ENCODE results near the gene FOXD4. TPM values are rescaled to one million over a fixed set of nuclear protein-coding genes. Genes with fewer than 3 reads are reported as not detected.
"Not testable (repeated sequence)": the region's sequence is repeated elsewhere in the genome, so short reads cannot be mapped to it uniquely, and the experiment has no call there.

Gene FOXD4
- total RNA-seq, 4 donors from 2014 or later = 0.13 to 0.89 (median 0.56) TPM

- Histone ChIP-seq H3K4me1 (peaks cover 0 to 16% (median 10%) of the 10 kb centered on the region in 3 donors), H3K27me3 (peaks cover 72% of the 10 kb centered on the region)
- H3K36me3 ChIP-seq, ATAC-seq, H3K27ac ChIP-seq, H3K9me3 ChIP-seq, H3K4me3 ChIP-seq: not testable (repeated sequence)
- 23% methylated on average over 3 of the region's 8 CpGs; no CpG with 5 or more reads in 1 of the 2 donors for WGBS, 2 donors (ENCODE audit: low coverage in 1 of 2)
These were observed 8.7 kb downstream of the FOXD4 start for GRCh38 chr9:109540-109939.

GRCh38 chr9:108742-109495 is 9.3 kb downstream of the FOXD4 start:
- ATAC-seq, H3K9me3 ChIP-seq, H3K27ac ChIP-seq, H3K4me3 ChIP-seq, H3K4me1 ChIP-seq, H3K36me3 ChIP-seq: not testable (repeated sequence)
- 9 to 19% methylated on average over 10 to 14 of the region's 22 CpGs for WGBS, 2 donors (ENCODE audit: low coverage in 1 of 2)
- H3K27me3 ChIP-seq = peaks cover 66% of the 10 kb centered on the region

- 90 to 94% methylated on average over 3 to 6 of the region's 8 CpGs for WGBS, 2 donors (ENCODE audit: low coverage in 1 of 2)
- not testable (repeated sequence) for ATAC-seq
These were observed 12.2 kb downstream of the FOXD4 start for GRCh38 chr9:105991-106390.

GRCh38 chr9:100430-100829 is 17.8 kb downstream of the FOXD4 start:
- not testable (repeated sequence) for H3K4me3 ChIP-seq, H3K27me3 ChIP-seq, ATAC-seq, H3K9me3 ChIP-seq, H3K36me3 ChIP-seq, H3K4me1 ChIP-seq, H3K27ac ChIP-seq
- WGBS, 2 donors (ENCODE audit: low coverage in 1 of 2) = 96% methylated on average over 9 of the region's 9 CpGs; no CpG with 5 or more reads in 1 of the 2 donors

More at GRCh38 chr9:105991-106390, 12.2 kb downstream of the FOXD4 start:
- not testable (repeated sequence) for H3K9me3 ChIP-seq, H3K27ac ChIP-seq, H3K36me3 ChIP-seq, H3K4me3 ChIP-seq, H3K4me1 ChIP-seq
- H3K27me3 ChIP-seq = peaks cover 48% of the 10 kb centered on the region

GRCh38 chr9:99867-100266 is 18.4 kb downstream of the FOXD4 start:
- not testable (repeated sequence) for H3K4me3 ChIP-seq, H3K36me3 ChIP-seq, H3K27ac ChIP-seq, H3K4me1 ChIP-seq, H3K9me3 ChIP-seq, ATAC-seq, H3K27me3 ChIP-seq
- 83 to 84% methylated on average over 3 to 4 of the region's 6 CpGs for WGBS, 2 donors (ENCODE audit: low coverage in 1 of 2)

- not testable (repeated sequence) for H3K36me3 ChIP-seq, H3K9me3 ChIP-seq, H3K27ac ChIP-seq, H3K27me3 ChIP-seq, H3K4me3 ChIP-seq, ATAC-seq, H3K4me1 ChIP-seq
- 33 to 80% methylated on average over 1 of the region's 3 CpGs for WGBS, 2 donors (ENCODE audit: low coverage in 1 of 2)
These were observed 19.4 kb downstream of the FOXD4 start for GRCh38 chr9:98775-99174.

GRCh38 chr9:94992-95391 is 23.2 kb downstream of the FOXD4 start:
- H3K4me3 ChIP-seq, H3K27ac ChIP-seq, H3K9me3 ChIP-seq, H3K36me3 ChIP-seq, H3K4me1 ChIP-seq, H3K27me3 ChIP-seq, ATAC-seq: not testable (repeated sequence)
- WGBS, 2 donors (ENCODE audit: low coverage in 1 of 2) = 60% methylated on average over 1 to 3 of the region's 4 CpGs

GRCh38 chr9:94323-94722 is 23.9 kb downstream of the FOXD4 start:
- ATAC-seq, H3K4me3 ChIP-seq, H3K27ac ChIP-seq, H3K4me1 ChIP-seq, H3K9me3 ChIP-seq, H3K36me3 ChIP-seq, H3K27me3 ChIP-seq: not testable (repeated sequence)
- 53 to 64% methylated on average over 2 to 3 of the region's 5 CpGs for WGBS, 2 donors (ENCODE audit: low coverage in 1 of 2)

- not testable (repeated sequence) for H3K4me1 ChIP-seq, ATAC-seq, H3K36me3 ChIP-seq, H3K27ac ChIP-seq, H3K9me3 ChIP-seq, H3K27me3 ChIP-seq, H3K4me3 ChIP-seq
- WGBS, 2 donors (ENCODE audit: low coverage in 1 of 2) = 85 to 93% methylated on average over 2 to 4 of the region's 5 CpGs
These were observed 24.3 kb downstream of the FOXD4 start for GRCh38 chr9:93909-94308.

- not testable (repeated sequence) for H3K27me3 ChIP-seq, H3K4me1 ChIP-seq, H3K4me3 ChIP-seq, H3K9me3 ChIP-seq, ATAC-seq, H3K27ac ChIP-seq, H3K36me3 ChIP-seq
- 56 to 57% methylated on average over 1 of the region's 1 CpG for whole genome bisulfite sequencing, 2 donors (ENCODE audit: low coverage in 1 of 2)
These were observed 27.4 kb downstream of the FOXD4 start for GRCh38 chr9:90851-91250.

- not testable (repeated sequence) for H3K9me3 ChIP-seq, H3K27ac ChIP-seq, H3K27me3 ChIP-seq, H3K4me3 ChIP-seq, H3K36me3 ChIP-seq, H3K4me1 ChIP-seq
- 0% methylated on average over 3 of the region's 11 CpGs; no CpG with 5 or more reads in 1 of the 2 donors for WGBS, 2 donors (ENCODE audit: low coverage in 1 of 2)
- ATAC-seq = peak; percentile 76
These were observed 29.7 kb downstream of the FOXD4 start for GRCh38 chr9:88396-89037.

- not testable (repeated sequence) for H3K36me3 ChIP-seq, ATAC-seq, H3K4me1 ChIP-seq, H3K4me3 ChIP-seq, H3K27me3 ChIP-seq, H3K27ac ChIP-seq, H3K9me3 ChIP-seq
- WGBS, 2 donors (ENCODE audit: low coverage in 1 of 2) = 16 to 20% methylated on average over 4 to 5 of the region's 6 CpGs
These were observed 30.4 kb downstream of the FOXD4 start for GRCh38 chr9:87860-88259.

GRCh38 chr9:87105-87504 is 31.1 kb downstream of the FOXD4 start:
- not testable (repeated sequence) for H3K27me3 ChIP-seq, H3K36me3 ChIP-seq, H3K4me3 ChIP-seq, H3K27ac ChIP-seq, H3K4me1 ChIP-seq, H3K9me3 ChIP-seq
- ATAC-seq = peak; percentile 32
- WGBS, 2 donors (ENCODE audit: low coverage in 1 of 2) = no CpG with 5 or more reads among the region's 4 CpGs

GRCh38 chr9:86697-87096 is 31.5 kb downstream of the FOXD4 start:
- ATAC-seq = not testable (repeated sequence)

More at GRCh38 chr9:86697-87096, 31.5 kb downstream of the FOXD4 start:
- not testable (repeated sequence) for H3K9me3 ChIP-seq, H3K36me3 ChIP-seq, H3K4me3 ChIP-seq, H3K27ac ChIP-seq, H3K27me3 ChIP-seq, H3K4me1 ChIP-seq

All from gastroesophageal sphincter (tissue), 4 donors.